OCI-LY7 (cell line): ENCODE data around the gene ANO4. TPM values are rescaled to one million over a fixed set of nuclear protein-coding genes. Genes with fewer than 3 reads are reported as not detected.

Source experiments
- BruUV-seq: library from RNA; stranded (reverse); fragments of 400-500 nt; replicated peaks from 2 replicates; lab custom pipeline; 2021; lab: Mats Ljungman, UMichigan
- CTCF ChIA-PET: fragments of 300-600 bp; sonication (Branson Sonifier 250); formaldehyde crosslinking; loops from one replicate; lab custom pipeline; 2022; ENCODE audit warnings: antibody characterized with exemption; ENCODE audit not compliant: unreplicated experiment; lab: Charles Lee
- POLR2A ChIA-PET: fragments of 300-600 bp; sonication (Branson Sonifier 250); formaldehyde crosslinking; loops from one replicate; lab custom pipeline; 2022; ENCODE audit warnings: antibody characterized with exemption; lab: Charles Lee
- DNase-seq: peaks from one replicate; pipeline ENCODE4 v3.0.0-alpha.2; 2015; ENCODE audit warnings: low spot score
- H2AFZ ChIP-seq: fragments of 200-600 bp; sonication (generic), shearing (Covaris generic); 2 replicates; pipeline ENCODE4 v1.6.1; 2014; ENCODE audit warnings: mild to moderate bottlenecking, antibody characterized with exemption, low read length, moderate library complexity
- H3K27ac ChIP-seq: fragments of 200-600 bp; sonication (generic); 2 replicates; pipeline ENCODE4 v1.5.1; 2014; ENCODE audit warnings: mixed run types, low read depth, mild to moderate bottlenecking, moderate library complexity, low read length, inconsistent platforms; ENCODE audit not compliant: poor library complexity, severe bottlenecking
- H3K36me3 ChIP-seq: fragments of 200-600 bp; sonication (generic); 2 replicates; pipeline ENCODE4 v1.6.1; 2014; ENCODE audit warnings: mild to moderate bottlenecking, antibody characterized with exemption, low read length, moderate library complexity, mixed read lengths; ENCODE audit not compliant: insufficient read depth
- H3K4me1 ChIP-seq: fragments of 200-600 bp; sonication (generic); 2 replicates; pipeline ENCODE4 v1.5.1; 2014; ENCODE audit warnings: mild to moderate bottlenecking, low read length; ENCODE audit not compliant: insufficient read depth, poor library complexity, severe bottlenecking
- H3K4me2 ChIP-seq: fragments of 200-600 bp; sonication (generic); 2 replicates; pipeline ENCODE4 v1.6.1; 2014; ENCODE audit warnings: mild to moderate bottlenecking, low read length
- H3K4me3 ChIP-seq: fragments of 200-600 bp; sonication (generic); 2 replicates; pipeline ENCODE4 v1.5.1; 2014; ENCODE audit warnings: mild to moderate bottlenecking, low read depth, low read length; ENCODE audit not compliant: poor library complexity, severe bottlenecking
- H3K79me2 ChIP-seq: fragments of 200-600 bp; sonication (generic); 2 replicates; pipeline ENCODE4 v1.6.1; 2016; ENCODE audit warnings: low read depth, mild to moderate bottlenecking, low read length, moderate library complexity, mixed read lengths; ENCODE audit not compliant: insufficient read depth
- H3K9me2 ChIP-seq: fragments of 200-600 bp; sonication (generic); 2 replicates; pipeline ENCODE4 v1.6.1; 2016; ENCODE audit warnings: mild to moderate bottlenecking, low read length, mixed read lengths; ENCODE audit not compliant: insufficient read depth
- H3K9me3 ChIP-seq: fragments of 200-600 bp; sonication (generic); 2 replicates; pipeline ENCODE4 v1.6.1; 2014; ENCODE audit warnings: mild to moderate bottlenecking, mixed run types, low read length, mixed read lengths
- H4K20me1 ChIP-seq: fragments of 200-600 bp; sonication (generic); 2 replicates; pipeline ENCODE4 v1.6.1; 2014; ENCODE audit warnings: mild to moderate bottlenecking, antibody characterized with exemption, low read length, moderate library complexity, mixed read lengths; ENCODE audit not compliant: insufficient read depth
- CTCF ChIP-seq: fragments of 200-600 bp; sonication (generic); conservative IDR thresholded peaks from 2 replicates; pipeline ENCODE4 v1.5.1; 2014; ENCODE audit warnings: mild to moderate bottlenecking, antibody characterized with exemption, low read length, moderate library complexity, mixed read lengths
- EZH2phosphoT487 ChIP-seq: fragments of 200-600 bp; sonication (generic); IDR thresholded peaks from 2 replicates; pipeline ENCODE4 v1.6.1; 2018; ENCODE audit warnings: low read depth, borderline replicate concordance, mild to moderate bottlenecking, mixed run types, antibody characterized with exemption, low read length, moderate library complexity, mixed read lengths
- intact Hi-C: fragments of 100-400 bp; cut with micrococcal nuclease; formaldehyde crosslinking; loops from one replicate; pipeline ENCODE4 v1.10.0; 2022; ENCODE audit not compliant: unreplicated experiment
- total RNA-seq, 2 experiments: library from RNA; depleted of rRNA in 1 of 2; stranded (reverse); fragments of >200 nt in 1 of 2; shearing (Covaris generic) in 1 of 2; gene quantifications; 2 replicates each; pipeline ENCODE4 v1.2.3, GENCODE V29; 2014 to 2022

Gene ANO4
- total RNA-seq, 2 experiments from 2014 or later: not detected

DNA sequence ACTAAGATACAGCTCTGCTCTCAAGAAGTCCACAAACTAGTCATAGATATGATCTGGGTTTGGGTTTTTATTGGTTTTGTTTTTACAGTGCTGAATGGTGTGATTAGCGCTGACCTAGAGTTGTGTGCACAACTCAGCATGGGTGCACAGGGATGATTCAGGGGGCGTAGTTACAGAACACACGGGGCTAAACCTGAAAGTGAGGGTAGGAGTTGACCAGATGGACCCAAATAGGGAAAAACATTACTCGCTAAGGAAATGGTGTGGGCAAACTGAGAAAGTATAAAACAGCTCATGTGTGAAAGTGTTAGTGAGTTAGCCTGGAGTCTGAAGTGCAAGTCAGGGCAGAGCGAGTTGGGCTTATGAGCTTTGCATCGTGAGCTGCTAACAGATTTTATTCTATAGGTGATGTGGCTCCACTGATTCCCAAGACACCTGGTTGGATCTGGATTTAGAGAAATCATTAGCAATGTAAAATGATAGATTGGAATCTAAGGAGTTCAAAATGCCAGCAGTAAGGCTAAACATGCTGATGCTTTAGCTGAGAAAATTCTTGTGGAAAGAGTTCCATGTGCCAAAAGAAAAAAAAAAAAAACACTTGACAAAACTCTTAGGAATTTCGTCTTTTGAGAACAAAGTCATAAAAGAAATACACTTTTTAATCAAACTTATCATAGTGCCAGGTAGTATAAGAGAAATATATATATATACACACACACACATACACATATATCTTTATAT lies 280.5 kb downstream of the ANO4 start:
- DNase-seq: no peak
- no peaks in the 10 kb centered on the region for H3K36me3 ChIP-seq
- H3K9me2 ChIP-seq: no peaks in the 10 kb centered on the region
- no peaks in the 10 kb centered on the region for H3K79me2 ChIP-seq
- H2AFZ ChIP-seq: no peak overlapping the region
- intact Hi-C loops: no loop called here
- no TSS peak for BruUV-seq
- H3K4me1 ChIP-seq: no peaks in the 10 kb centered on the region
- H3K27ac ChIP-seq: no peak overlapping the region
- H4K20me1 ChIP-seq: no peaks in the 10 kb centered on the region
- CTCF ChIA-PET: no interaction called here
- no peak overlapping the region for H3K4me3 ChIP-seq
- no peaks in the 10 kb centered on the region for H3K9me3 ChIP-seq
- TF ChIP-seq CTCF: no peak
- TF ChIP-seq EZH2phosphoT487: no peak
- no peak overlapping the region for H3K4me2 ChIP-seq
- POLR2A ChIA-PET: no interaction called here

DNA sequence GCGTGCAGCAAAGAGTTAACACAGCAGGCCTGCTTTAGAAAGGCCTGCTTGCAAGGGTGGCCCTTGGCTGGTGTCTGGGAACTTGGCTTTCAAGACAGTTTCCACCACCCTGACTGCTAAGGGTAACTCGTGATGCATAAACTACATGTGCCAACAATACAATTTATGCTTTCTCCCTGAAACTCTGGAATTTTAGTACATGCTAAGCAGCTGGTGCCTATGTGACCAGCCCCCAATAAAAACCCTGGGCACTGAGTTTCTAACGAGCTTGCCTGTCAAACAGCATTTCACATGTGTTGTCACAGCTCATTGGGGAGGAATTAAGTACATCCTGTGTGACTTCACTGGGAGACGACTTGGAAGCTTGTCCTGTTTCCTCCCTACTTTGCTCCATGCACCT lies 282.3 kb downstream of the ANO4 start:
- Histone ChIP-seq H3K4me3 (no peak overlapping the region), H3K79me2 (no peaks in the 10 kb centered on the region), H3K4me2 (no peak overlapping the region), H3K27ac (no peak overlapping the region), H3K9me2 (no peaks in the 10 kb centered on the region), H3K4me1 (no peaks in the 10 kb centered on the region), H3K9me3 (no peaks in the 10 kb centered on the region), H2AFZ (no peak overlapping the region), H4K20me1 (no peaks in the 10 kb centered on the region), H3K36me3 (no peaks in the 10 kb centered on the region)
- DNase-seq: no peak
- intact Hi-C loops: no loop called here
- CTCF ChIA-PET: interaction anchor here (0.5 kb wide), 1 partner anchor 9 kb away, joined by 5 read pairs; no protein-coding TSS in a partner anchor
- no peak for TF ChIP-seq EZH2phosphoT487
- TF ChIP-seq CTCF: no peak
- POLR2A ChIA-PET: no interaction called here
- BruUV-seq: no TSS peak
